Uterus (tissue), 2 donors: Measurements from ENCODE around the gene F12.

ENCODE experiments used
- CTCF ChIP-seq, 4 experiments: fragments of 200-600 bp in 2 of 4; fragments of 450-650 bp in 2 of 4; sonication (generic) in 2 of 4; IDR thresholded peaks; one replicate each; pipeline ENCODE4 v1.5.1; 2016 to 2019; ENCODE audit warnings: antibody characterized with exemption in 4 of 4, mild to moderate bottlenecking in 2 of 4, moderate library complexity in 1 of 4
- POLR2A ChIP-seq, 2 donors: fragments of 450-650 bp; IDR thresholded peaks; one replicate each; pipeline ENCODE4 v1.6.1; 2016; ENCODE audit warnings: antibody characterized with exemption in 2 of 2, mild to moderate bottlenecking in 1 of 2, moderate library complexity in 1 of 2

GRCh38 chr5:177446200-177447065 lies 37.1 kb upstream of the F12 start, which contains the start of gene PRR7:
- TF ChIP-seq CTCF (IDR thresholded peaks at IDR 0.05): peak in 2 of 4 experiments; percentile 22 to 25
- no peak for TF ChIP-seq POLR2A (IDR thresholded peaks at IDR 0.05)
